ENCODE data around the gene ANKLE1. TPM values are rescaled to one million over a fixed set of nuclear protein-coding genes. Genes with fewer than 3 reads are reported as not detected.

ANKLE1 gene
- total and polyA plus RNA-seq, 3 experiments from 2014 or later = 0.47 to 16.2 (median 15.2) TPM

DNA sequence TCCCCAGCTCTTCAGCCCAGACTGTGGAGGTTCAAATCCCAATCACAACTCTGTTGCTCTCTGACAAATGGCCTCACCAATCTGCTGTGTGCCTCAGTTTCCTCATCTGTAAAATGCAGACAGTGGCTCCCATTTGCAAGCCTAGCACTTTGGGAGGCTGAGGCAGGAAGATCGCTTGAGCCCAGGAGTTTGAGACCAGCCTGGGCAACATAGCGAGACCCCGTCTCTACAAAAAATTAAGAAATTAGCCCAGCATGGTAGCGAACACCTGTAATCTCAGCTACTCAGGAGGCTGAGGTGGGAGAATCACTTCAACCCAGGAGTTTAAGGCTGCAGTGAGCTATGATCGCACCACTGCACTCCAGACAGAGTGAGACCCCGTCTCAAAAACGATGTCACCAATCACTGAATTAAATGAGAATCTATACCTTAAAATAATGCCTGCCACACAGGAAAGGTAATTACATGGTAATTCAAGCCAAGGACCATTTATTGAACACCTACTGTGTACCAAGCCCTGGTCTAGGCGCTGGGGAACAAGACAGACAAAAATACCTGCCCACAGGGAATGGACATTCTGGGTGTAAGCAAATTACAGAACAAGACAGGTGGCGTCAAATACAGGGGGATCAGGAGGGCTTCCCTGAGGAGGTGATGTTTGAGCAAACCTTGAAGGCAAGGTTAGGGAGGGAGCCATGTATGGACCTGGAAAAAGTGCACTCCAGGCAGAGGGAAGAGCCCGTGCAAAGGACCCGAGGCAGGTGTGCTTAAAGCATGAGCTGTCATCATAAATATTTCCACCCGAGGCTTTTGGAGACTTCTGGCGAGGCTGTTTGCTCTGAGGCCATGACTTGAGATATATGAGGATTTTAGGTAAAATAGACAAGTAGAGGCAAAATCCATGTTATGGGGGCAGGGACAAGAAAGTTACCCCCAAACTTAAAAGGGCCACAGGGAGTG, 43.7 kb upstream of the ANKLE1 start:
- ChIA-PET CTCF (interaction anchor here (1.0 to 2.0 kb wide), 2 partner anchors 10 to 127 kb away, joined by 3 to 4 read pairs; no protein-coding TSS in a partner anchor), POLR2A (no interaction called here)
- Mint-ChIP-seq H3K36me3 (no peaks in the 10 kb centered on the region), H3K4me3 (peak overlapping the region in 4 of 7 donors; percentile 39 to 63 (median 58)), H3K4me1 (peaks cover 4 to 9% (median 5%) of the 10 kb centered on the region in 3 donors), H3K9me3 (no peaks in the 10 kb centered on the region), H3K27ac (peak overlapping the region in 1 of 8 donors; percentile 33), H3K27me3 (no peaks in the 10 kb centered on the region)
- no peak for DNase-seq
- Histone ChIP-seq H3K4me3 (ENCODE audit: low read length) (no peak overlapping the region), H3K27me3 (ENCODE audit: insufficient read depth, low read length, poor library complexity, severe bottlenecking) (no peaks in the 10 kb centered on the region), H3K27ac (ENCODE audit: low read depth, low read length) (no peak overlapping the region), H3K9me3 (ENCODE audit: low read length) (no peaks in the 10 kb centered on the region), H3K36me3 (ENCODE audit: insufficient read depth, low read length) (no peaks in the 10 kb centered on the region), H3K4me1 (ENCODE audit: insufficient read depth, low read length) (peaks cover 15% of the 10 kb centered on the region)

DNA sequence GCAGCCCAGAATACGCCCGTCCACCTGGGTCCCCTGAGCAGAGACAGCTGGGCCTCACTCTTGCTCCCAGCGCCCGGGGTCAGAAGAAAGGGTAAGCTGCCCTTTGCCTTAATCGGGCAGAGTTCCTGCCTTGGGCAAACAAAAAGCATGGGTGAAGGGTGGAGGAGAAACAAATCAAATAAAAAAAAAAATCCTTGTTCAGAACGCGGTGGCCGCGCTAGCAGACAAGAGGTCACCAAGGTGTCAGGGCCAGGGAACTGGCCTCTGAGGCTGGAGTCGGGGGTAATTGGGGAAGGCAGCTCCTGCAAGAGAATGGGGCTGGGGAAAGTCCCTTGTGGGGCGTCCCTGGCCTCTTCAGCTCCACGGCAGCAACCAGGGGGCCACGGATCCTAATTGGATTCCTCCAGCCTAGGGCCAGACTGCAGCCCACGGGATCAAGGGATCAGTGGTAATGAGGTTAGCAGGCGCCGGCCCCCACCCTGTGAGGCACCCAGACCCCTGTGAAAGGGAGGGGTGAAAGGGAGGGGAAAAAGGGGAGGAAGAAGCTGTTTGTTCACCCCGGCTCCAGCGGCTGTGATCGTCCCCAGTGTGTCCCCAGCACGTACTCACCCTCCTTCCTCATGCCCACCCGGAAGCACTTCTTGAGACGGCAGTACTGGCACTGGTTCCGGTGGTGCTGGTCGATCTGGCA, 41.5 kb upstream of the ANKLE1 start:
- DNase-seq = no peak
- Histone ChIP-seq H3K36me3 (ENCODE audit: insufficient read depth, low read length) (no peaks in the 10 kb centered on the region), H3K9me3 (ENCODE audit: low read length) (no peaks in the 10 kb centered on the region), H3K27me3 (ENCODE audit: insufficient read depth, low read length, poor library complexity, severe bottlenecking) (no peaks in the 10 kb centered on the region), H3K4me3 (ENCODE audit: low read length) (no peak overlapping the region), H3K4me1 (ENCODE audit: insufficient read depth, low read length) (peaks cover 4% of the 10 kb centered on the region), H3K27ac (ENCODE audit: low read depth, low read length) (no peak overlapping the region)
- Mint-ChIP-seq H3K4me1 (peaks cover 0 to 5% (median 0%) of the 10 kb centered on the region in 3 donors), H3K4me3 (peak overlapping the region in 2 of 7 donors; percentile 51 to 81), H3K27me3 (no peaks in the 10 kb centered on the region), H3K9me3 (no peaks in the 10 kb centered on the region), H3K36me3 (no peaks in the 10 kb centered on the region), H3K27ac (peak overlapping the region in 2 of 8 donors; percentile 34 to 63)
- ChIA-PET POLR2A (no interaction called here), CTCF (interaction anchor here (1.1 kb wide), 1 partner anchor 173 kb away, joined by 3 read pairs; no protein-coding TSS in a partner anchor)

DNA sequence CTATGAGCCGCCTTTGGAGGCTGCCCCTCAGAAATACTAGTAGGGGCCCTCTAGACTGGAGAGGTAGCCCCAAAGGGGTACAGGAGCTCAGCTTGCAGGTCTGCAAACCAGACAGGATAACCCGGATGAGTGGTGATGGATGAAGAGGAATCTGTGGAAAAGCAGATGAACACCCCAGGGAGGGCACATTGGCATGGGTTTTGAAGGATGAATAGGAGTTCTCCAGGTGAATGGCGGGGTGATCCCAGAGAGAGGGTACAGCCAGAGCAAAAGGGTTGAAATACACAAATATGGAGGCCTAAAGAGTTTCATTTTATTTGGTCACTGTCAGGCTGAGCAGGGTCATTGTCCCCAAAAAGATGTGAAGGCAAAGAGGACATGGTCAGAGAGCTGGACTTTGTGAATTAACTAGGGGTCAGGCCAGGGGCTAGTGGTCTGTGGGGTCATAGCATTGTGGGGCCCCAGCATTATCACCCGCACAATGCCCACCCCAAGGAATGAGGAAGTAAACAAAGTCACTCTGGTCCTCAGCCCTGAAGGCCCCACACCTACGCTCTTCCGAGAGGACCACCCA, 40.8 kb upstream of the ANKLE1 start:
- Histone ChIP-seq H3K4me1 (ENCODE audit: insufficient read depth, low read length) (peaks cover 4% of the 10 kb centered on the region), H3K27me3 (ENCODE audit: insufficient read depth, low read length, poor library complexity, severe bottlenecking) (no peaks in the 10 kb centered on the region), H3K36me3 (ENCODE audit: insufficient read depth, low read length) (no peaks in the 10 kb centered on the region), H3K27ac (ENCODE audit: low read depth, low read length) (no peak overlapping the region), H3K4me3 (ENCODE audit: low read length) (no peak overlapping the region), H3K9me3 (ENCODE audit: low read length) (no peaks in the 10 kb centered on the region)
- POLR2A ChIA-PET = no interaction called here
- CTCF ChIA-PET = interaction anchor here (1.1 to 1.2 kb wide), 2 partner anchors 27 to 174 kb away, joined by 3 read pairs; partner anchors contain the start of gene BABAM1
- DNase-seq = no peak
- H3K4me1 Mint-ChIP-seq = peaks cover 0 to 3% (median 0%) of the 10 kb centered on the region in 3 donors
- H3K36me3 Mint-ChIP-seq = no peaks in the 10 kb centered on the region
- no peaks in the 10 kb centered on the region for H3K9me3 Mint-ChIP-seq
- H3K27ac Mint-ChIP-seq = peak overlapping the region in 4 of 8 donors; percentile 22 to 39 (median 32)
- H3K27me3 Mint-ChIP-seq = no peaks in the 10 kb centered on the region
- peak overlapping the region in 2 of 7 donors; percentile 51 to 81 for H3K4me3 Mint-ChIP-seq

DNA sequence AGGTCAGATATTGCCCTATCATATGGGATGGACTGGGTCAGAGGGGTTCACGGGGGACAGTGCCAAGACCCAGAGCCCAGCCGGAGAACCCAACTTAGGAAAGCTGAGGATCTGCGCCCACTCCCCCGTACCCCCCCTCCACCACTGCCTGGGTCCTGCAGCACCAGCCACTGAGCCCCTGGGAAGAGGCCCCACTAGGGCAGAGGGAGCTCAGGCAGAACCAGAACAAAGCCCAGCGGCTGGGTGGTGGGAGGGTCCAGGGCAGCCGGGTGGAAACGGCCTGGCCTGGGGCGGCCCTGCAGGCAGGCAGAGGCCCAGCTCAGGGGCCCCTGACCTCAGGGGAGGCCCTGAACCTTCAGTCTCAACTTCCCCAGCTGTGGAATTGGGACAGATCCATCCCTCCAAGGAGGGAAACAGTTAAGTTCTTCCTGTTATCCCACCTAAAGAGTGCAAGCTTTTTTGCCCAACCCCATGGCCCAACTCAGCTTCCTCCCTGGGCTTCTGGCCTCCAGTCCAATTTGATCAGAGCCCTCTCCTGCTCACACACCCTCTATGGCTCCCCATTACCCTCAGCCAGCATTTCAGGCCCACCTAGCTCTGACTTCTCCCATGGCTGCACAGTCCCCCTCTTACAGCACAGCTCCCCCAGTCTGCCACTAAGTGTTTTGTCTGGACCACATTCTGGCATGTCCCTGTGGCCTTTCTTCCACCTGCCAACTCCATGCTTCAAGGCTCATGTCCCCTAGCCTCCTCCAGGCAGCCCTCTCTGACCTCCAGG, 39.1 kb upstream of the ANKLE1 start:
- peak overlapping the region in 2 of 7 donors; percentile 32 to 68 for H3K4me3 Mint-ChIP-seq
- POLR2A ChIA-PET = interaction anchor here (0.6 to 1.4 kb wide), 2 partner anchors 24 to 115 kb away, joined by 3 to 4 read pairs; no protein-coding TSS in a partner anchor
- H3K36me3 Mint-ChIP-seq = no peaks in the 10 kb centered on the region
- Histone ChIP-seq H3K36me3 (ENCODE audit: insufficient read depth, low read length) (no peaks in the 10 kb centered on the region), H3K9me3 (ENCODE audit: low read length) (no peaks in the 10 kb centered on the region), H3K4me1 (ENCODE audit: insufficient read depth, low read length) (peaks cover 8% of the 10 kb centered on the region), H3K27ac (ENCODE audit: low read depth, low read length) (no peak overlapping the region), H3K27me3 (ENCODE audit: insufficient read depth, low read length, poor library complexity, severe bottlenecking) (no peaks in the 10 kb centered on the region), H3K4me3 (ENCODE audit: low read length) (no peak overlapping the region)
- peak overlapping the region in 5 of 8 donors; percentile 10 to 94 (median 18) for H3K27ac Mint-ChIP-seq
- CTCF ChIA-PET = interaction anchor here (1.6 kb wide), 1 partner anchor 40 kb away, joined by 5 read pairs; no protein-coding TSS in a partner anchor
- no peaks in the 10 kb centered on the region for H3K9me3 Mint-ChIP-seq
- H3K27me3 Mint-ChIP-seq = peaks cover 3 to 7% of the 10 kb centered on the region in 2 donors
- DNase-seq = no peak
- H3K4me1 Mint-ChIP-seq = peaks cover 3 to 12% (median 4%) of the 10 kb centered on the region in 3 donors

DNA sequence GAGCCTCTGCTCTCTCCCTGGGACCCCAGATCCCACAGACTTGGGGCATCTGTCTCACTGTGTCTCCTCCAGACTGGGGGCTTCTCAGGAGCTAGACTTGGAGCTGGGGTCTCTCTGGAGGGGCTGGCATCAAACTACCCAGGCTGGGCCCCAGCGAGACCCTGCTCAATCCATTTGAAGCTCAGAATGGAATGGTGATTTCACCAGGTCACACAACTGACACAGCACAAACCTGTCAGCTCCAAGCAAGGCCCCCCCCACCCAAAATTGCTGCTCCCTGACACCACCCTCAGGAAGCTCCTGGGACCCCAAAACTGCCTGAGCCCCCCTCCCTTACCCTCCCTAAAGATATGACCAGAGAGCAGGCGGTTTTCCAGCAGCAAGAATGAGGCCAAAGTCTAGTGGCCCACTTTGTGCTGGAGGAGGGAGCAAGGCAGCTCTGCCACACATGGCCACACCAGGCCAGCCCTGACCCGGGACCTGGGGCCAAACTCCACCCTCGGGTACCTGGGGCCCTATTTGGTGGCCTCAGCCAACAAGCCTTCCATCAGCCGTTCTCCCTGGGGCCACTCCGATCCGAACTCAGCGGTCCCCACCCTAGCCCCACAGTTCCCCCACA, 38.4 kb upstream of the ANKLE1 start:
- no peaks in the 10 kb centered on the region for H3K9me3 Mint-ChIP-seq
- Histone ChIP-seq H3K4me3 (ENCODE audit: low read length) (no peak overlapping the region), H3K36me3 (ENCODE audit: insufficient read depth, low read length) (no peaks in the 10 kb centered on the region), H3K27me3 (ENCODE audit: insufficient read depth, low read length, poor library complexity, severe bottlenecking) (no peaks in the 10 kb centered on the region), H3K4me1 (ENCODE audit: insufficient read depth, low read length) (peaks cover 8% of the 10 kb centered on the region), H3K9me3 (ENCODE audit: low read length) (no peaks in the 10 kb centered on the region), H3K27ac (ENCODE audit: low read depth, low read length) (peak overlapping the region; percentile 70)
- H3K4me1 Mint-ChIP-seq = peaks cover 3 to 12% (median 4%) of the 10 kb centered on the region in 3 donors
- no peaks in the 10 kb centered on the region for H3K36me3 Mint-ChIP-seq
- H3K27me3 Mint-ChIP-seq = peaks cover 3 to 8% of the 10 kb centered on the region in 2 donors
- peak overlapping the region in 3 of 8 donors; percentile 10 to 29 (median 20) for H3K27ac Mint-ChIP-seq
- H3K4me3 Mint-ChIP-seq = peak overlapping the region in 6 of 7 donors; percentile 29 to 70 (median 46)
- POLR2A ChIA-PET = interaction anchor here (0.6 kb wide), 1 partner anchor 116 kb away, joined by 3 read pairs; no protein-coding TSS in a partner anchor
- no peak for DNase-seq
- CTCF ChIA-PET = interaction anchor here (1.6 kb wide), 1 partner anchor 39 kb away, joined by 5 read pairs; no protein-coding TSS in a partner anchor

DNA sequence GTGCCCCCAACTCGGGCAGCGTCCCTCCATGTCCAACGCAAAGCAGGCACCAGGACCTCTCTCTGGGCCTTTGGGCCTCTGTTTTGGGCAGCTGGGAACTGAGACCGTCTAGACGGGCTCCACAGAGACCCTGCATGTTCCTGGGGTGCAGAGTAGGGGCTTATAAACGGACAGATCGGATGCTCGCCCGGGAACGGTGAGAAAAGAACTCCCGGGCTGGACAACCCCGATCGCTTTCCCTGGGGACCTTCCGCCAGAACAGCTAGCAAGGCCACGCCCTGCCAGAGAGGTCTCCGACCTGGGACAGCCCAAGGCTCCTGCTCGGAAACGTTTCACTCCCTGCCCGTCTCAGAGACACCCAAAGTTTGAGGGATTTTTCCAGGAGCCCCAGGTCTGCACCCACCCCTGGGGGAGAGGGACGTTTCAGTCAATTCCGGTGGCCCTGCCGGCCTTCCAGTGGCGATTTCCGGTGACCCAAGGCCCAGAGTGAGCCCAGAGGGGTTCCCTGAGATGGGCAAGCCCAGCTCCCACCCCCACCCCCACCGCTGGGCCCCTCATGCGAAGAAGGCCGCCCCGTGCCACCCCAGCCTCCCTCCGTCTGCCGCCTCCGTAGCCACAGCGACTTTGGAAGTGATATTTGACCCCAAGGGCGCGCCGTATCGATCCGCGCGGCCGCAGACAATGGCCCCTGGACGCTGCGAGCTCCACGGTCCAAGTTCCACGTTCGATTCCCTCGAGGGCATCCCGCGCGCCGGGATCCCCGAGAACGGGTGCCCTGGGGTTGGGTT, 37.7 kb upstream of the ANKLE1 start:
- H3K9me3 Mint-ChIP-seq = no peaks in the 10 kb centered on the region
- CTCF ChIA-PET = interaction anchor here (0.5 to 1.8 kb wide), 2 partner anchors 8 to 10 kb away, joined by 4 to 6 read pairs; no protein-coding TSS in a partner anchor
- peak overlapping the region; percentile 70 for H3K27ac ChIP-seq (ENCODE audit: low read depth, low read length)
- no peak overlapping the region for H3K4me3 ChIP-seq (ENCODE audit: low read length)
- H3K27me3 ChIP-seq (ENCODE audit: insufficient read depth, low read length, poor library complexity, severe bottlenecking) = no peaks in the 10 kb centered on the region
- H3K36me3 ChIP-seq (ENCODE audit: insufficient read depth, low read length) = no peaks in the 10 kb centered on the region
- H3K4me3 Mint-ChIP-seq = peak overlapping the region; percentile 32 to 70 (median 53)
- H3K4me1 Mint-ChIP-seq = peaks cover 3 to 12% (median 4%) of the 10 kb centered on the region in 3 donors
- no peaks in the 10 kb centered on the region for H3K9me3 ChIP-seq (ENCODE audit: low read length)
- no peaks in the 10 kb centered on the region for H3K36me3 Mint-ChIP-seq
- peaks cover 8% of the 10 kb centered on the region for H3K4me1 ChIP-seq (ENCODE audit: insufficient read depth, low read length)
- peak overlapping the region in 2 of 8 donors; percentile 14 to 29 for H3K27ac Mint-ChIP-seq
- no peak for DNase-seq
- H3K27me3 Mint-ChIP-seq = peaks cover 3 to 8% of the 10 kb centered on the region in 2 donors
- POLR2A ChIA-PET = interaction anchor here (0.7 kb wide), 1 partner anchor 142 kb away, joined by 3 read pairs; no protein-coding TSS in a partner anchor
